AG04450 (cell line): ENCODE results near the gene RING1. TPM values are rescaled to one million over a fixed set of nuclear protein-coding genes. Genes with fewer than 3 reads are reported as not detected.

Experiments
- CTCF ChIA-PET: fragments of 300-600, 350-600 bp; formaldehyde crosslinking; extraction: SDS; loops from one replicate; lab custom pipeline; 2022; ENCODE audit warnings: antibody characterized with exemption, inconsistent platforms; lab: Charles Lee
- POLR2A ChIA-PET: fragments of 350-600 bp; formaldehyde crosslinking; extraction: SDS; loops from one replicate; lab custom pipeline; 2021; ENCODE audit warnings: antibody characterized with exemption, inconsistent platforms; lab: Yijun Ruan, JAX
- DNase-seq: peaks from one replicate; pipeline ENCODE4 v3.0.0-alpha.2; 2011; ENCODE audit warnings: low read depth, low spot score
- H3K27ac ChIP-seq: one replicate; pipeline ENCODE4 v1.5.1; 2012; ENCODE audit warnings: low read depth, low read length, control low read depth
- H3K27me3 ChIP-seq: one replicate; pipeline ENCODE4 v1.6.0; 2012; ENCODE audit warnings: low read length; ENCODE audit not compliant: control insufficient read depth, insufficient read depth
- H3K4me3 ChIP-seq: 2 replicates; pipeline ENCODE4 v1.5.1; 2011; ENCODE audit warnings: mild to moderate bottlenecking, low read depth, low read length, control low read depth
- H3K9me3 ChIP-seq: 2 replicates; pipeline ENCODE4 v1.5.1; 2012; ENCODE audit warnings: low read length; ENCODE audit not compliant: control insufficient read depth, insufficient read depth
- CTCF ChIP-seq: IDR thresholded peaks from 2 replicates; pipeline ENCODE4 v1.5.1; 2011; ENCODE audit warnings: low read depth, low read length, control low read depth, inconsistent platforms
- polyA plus RNA-seq: library from polyadenylated mRNA; depleted of rRNA; stranded (reverse); fragments of >200 nt; gene quantifications from 2 replicates; pipeline ENCODE4 v1.2.3, GENCODE V29; 2011

The RING1 gene
- polyA plus RNA-seq, 1 experiment: 23.8 TPM

DNA sequence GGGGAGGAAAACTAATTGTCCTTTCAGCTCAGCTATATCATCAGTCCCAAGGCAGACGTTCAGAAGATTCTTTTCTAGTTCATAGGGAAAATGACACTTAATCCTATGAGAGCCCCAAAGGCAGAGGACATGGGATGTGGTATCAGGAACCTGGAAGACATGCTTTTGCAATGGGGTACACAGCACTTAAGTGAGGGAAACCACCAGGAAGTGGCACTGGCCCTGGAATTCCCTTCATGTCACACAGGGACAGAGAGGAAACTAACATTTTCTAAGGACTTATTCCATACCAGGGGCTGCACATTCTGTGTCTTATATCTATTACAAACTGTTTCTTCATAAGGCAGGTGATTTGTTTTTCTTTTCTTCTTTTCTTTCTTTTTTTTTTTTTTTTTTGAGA is 35.2 kb downstream of the RING1 start:
- no peaks in the 10 kb centered on the region for H3K9me3 ChIP-seq
- no peak overlapping the region for H3K27ac ChIP-seq
- DNase-seq: no peak
- H3K4me3 ChIP-seq: no peak overlapping the region
- ChIA-PET CTCF (no interaction called here), POLR2A (interaction anchor here (0.7 kb wide), 2 partner anchors 259 to 272 kb away, joined by 4 read pairs; no protein-coding TSS in a partner anchor)
- peaks cover 14% of the 10 kb centered on the region for H3K27me3 ChIP-seq
- no peak for TF ChIP-seq CTCF

DNA sequence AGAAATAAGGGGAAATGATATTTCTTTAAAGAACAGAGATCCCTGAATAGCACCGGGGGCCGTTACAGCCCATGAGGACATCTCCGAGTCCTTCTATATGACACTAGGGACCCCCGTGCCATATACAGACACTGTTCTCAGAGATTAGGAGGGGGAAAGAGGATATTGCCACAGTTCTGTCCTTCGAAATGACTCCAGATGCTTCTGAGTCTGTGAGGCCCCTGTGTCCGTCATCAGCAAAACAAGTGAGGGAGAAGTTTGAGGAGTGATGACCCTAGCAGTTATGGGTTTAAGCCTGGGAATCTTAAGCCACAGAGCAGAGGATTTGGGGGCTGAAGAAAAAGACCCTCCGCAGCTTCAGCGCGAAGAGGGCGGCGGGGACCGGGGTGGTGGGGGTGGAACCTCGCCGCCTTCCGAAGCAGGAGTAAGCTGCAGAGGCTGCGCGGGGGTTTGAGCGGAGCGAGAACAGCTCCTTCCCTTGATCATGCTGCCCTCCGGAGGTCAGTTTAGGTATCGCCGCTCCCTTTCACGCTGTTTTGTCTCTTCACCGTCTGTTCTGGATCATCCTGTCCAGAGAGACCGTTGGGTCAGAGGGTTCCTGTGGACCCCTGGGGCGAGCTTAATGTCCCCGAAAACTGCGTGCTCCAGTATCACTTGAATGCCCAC is 39.8 kb downstream of the RING1 start:
- ChIA-PET CTCF (interaction anchor here (0.6 to 4.7 kb wide), 44 partner anchors 8 to 409 kb away, joined by 3 to 72 read pairs (median 4); partner anchors contain the start of genes COL11A2, HLA-DMA, PSMB9 and RING1), POLR2A (interaction anchor here (0.7 to 3.7 kb wide), 8 partner anchors 12 to 362 kb away, joined by 3 to 52 read pairs (median 8); partner anchors contain the start of genes B3GALT4, HSD17B8, RING1 and RPS18)
- Histone ChIP-seq H3K4me3 (peak overlapping the region; percentile 67), H3K9me3 (no peaks in the 10 kb centered on the region), H3K27me3 (peaks cover 2% of the 10 kb centered on the region), H3K27ac (peak overlapping the region; percentile 97)
- peak; percentile 92 for TF ChIP-seq CTCF
- DNase-seq: peak; percentile 66

- Histone ChIP-seq H3K9me3 (no peaks in the 10 kb centered on the region), H3K4me3 (peak overlapping the region; percentile 67), H3K27ac (peak overlapping the region; percentile 97), H3K27me3 (peaks cover 2% of the 10 kb centered on the region)
- no peak for TF ChIP-seq CTCF
- DNase-seq: no peak
- ChIA-PET CTCF (interaction anchor here (0.6 to 4.7 kb wide), 30 partner anchors 13 to 410 kb away, joined by 3 to 72 read pairs (median 5); partner anchors contain the start of genes HLA-DMA, RING1 and TAP2), POLR2A (interaction anchor here (0.7 to 3.7 kb wide), 7 partner anchors 12 to 362 kb away, joined by 3 to 52 read pairs (median 10); partner anchors contain the start of genes B3GALT4, HSD17B8, RING1 and RPS18)
Measured at GRCh38 chr6:33248643-33248931, 40.3 kb downstream of the RING1 start.

DNA sequence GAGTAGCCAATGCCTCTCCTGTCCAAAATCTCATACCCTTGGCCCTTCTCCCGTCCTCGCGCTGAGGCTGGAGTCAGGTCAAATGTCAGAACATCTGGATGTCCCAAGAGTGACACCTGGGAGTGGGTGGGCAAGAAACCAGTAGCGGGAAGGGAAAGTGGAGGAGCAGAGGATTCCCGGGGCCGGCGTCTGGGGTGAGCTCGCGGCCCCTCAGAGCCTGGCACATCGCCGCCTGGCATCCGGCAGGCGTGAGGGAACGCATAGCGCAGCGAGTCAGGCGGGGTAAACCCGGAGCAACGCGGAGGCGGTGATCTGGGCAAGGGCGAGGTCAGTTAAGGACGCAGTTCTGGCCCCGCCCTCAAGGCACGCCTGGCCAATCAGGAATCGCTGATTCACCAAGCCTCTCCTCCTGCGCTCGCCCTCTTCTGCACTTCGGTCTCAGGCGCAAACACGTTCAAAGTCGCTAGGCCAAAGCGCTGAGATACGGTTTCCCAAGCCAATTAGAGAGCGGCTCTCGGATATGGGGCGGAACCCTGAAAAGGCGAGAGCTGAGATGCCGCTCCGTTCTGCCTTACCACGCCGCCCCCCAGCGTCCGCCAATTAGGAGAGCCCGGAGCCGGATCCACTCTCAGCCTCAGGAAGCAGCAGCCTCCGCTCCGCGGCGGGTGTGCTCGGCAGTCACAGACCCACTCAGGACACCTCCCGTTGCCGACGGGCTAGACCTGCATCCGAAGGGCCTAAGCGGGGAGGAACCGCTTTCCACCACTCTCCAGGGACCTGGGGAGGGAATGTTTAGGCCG is 40.8 kb downstream of the RING1 start:
- peak overlapping the region; percentile 80 for H3K4me3 ChIP-seq
- CTCF ChIA-PET: interaction anchor here (0.6 to 4.7 kb wide), 29 partner anchors 12 to 410 kb away, joined by 3 to 72 read pairs (median 5); partner anchors contain the start of genes HLA-DMA, RING1 and TAP2
- POLR2A ChIA-PET: interaction anchor here (0.6 to 3.7 kb wide), 9 partner anchors 11 to 363 kb away, joined by 3 to 52 read pairs (median 5); partner anchors contain the start of genes B3GALT4, HSD17B8, PFDN6 and RING1
- DNase-seq: peak; percentile 98
- TF ChIP-seq CTCF: peak; percentile 26; the same call in 1 of the 2 replicates
- H3K27ac ChIP-seq: peak overlapping the region; percentile 97
- no peaks in the 10 kb centered on the region for H3K9me3 ChIP-seq
- no peaks in the 10 kb centered on the region for H3K27me3 ChIP-seq
